ENCODE results near the gene TRAF7. TPM values are rescaled to one million over a fixed set of nuclear protein-coding genes. Genes with fewer than 3 reads are reported as not detected.

The TRAF7 gene
- total and polyA plus RNA-seq, 2 of the 13 experiments (the other 11 are each of a cell fraction or from before 2014, with no cell fraction given): 47.9 to 65.6 TPM

GRCh38 chr16:2160915-2161551 lies 5.5 kb downstream of the TRAF7 start (continued):
- no peak for TF ChIP-seq ZNF318 (CRISPR knock-in tag; IDR thresholded peaks at IDR 0.05)
- TF ChIP-seq HNRNPK (IDR thresholded peaks at IDR 0.05; ENCODE audit: low read depth, low read length, poor library complexity, severe bottlenecking): peak; percentile 80
- TF ChIP-seq ZNF570 (CRISPR knock-in tag; IDR thresholded peaks at IDR 0.05; ENCODE audit: borderline replicate concordance): no peak
- peak; percentile 41 for TF ChIP-seq HNRNPLL (IDR thresholded peaks at IDR 0.05; ENCODE audit: low read depth, low read length, poor library complexity, severe bottlenecking)
- TF ChIP-seq PHB2 (IDR thresholded peaks at IDR 0.05; ENCODE audit: partially characterized antibody): no peak
- no peak for TF ChIP-seq SMARCC2 (IDR thresholded peaks at IDR 0.05)
- peak; percentile 42 for TF ChIP-seq SAP130 (CRISPR knock-in tag; IDR thresholded peaks at IDR 0.05; ENCODE audit: low read depth)
- no peak for TF ChIP-seq CREM (IDR thresholded peaks at IDR 0.05)
- no peak for TF ChIP-seq CREM (CRISPR knock-in tag; IDR thresholded peaks at IDR 0.05)
- no peak for TF ChIP-seq JDP2 (CRISPR knock-in tag; IDR thresholded peaks at IDR 0.05; ENCODE audit: borderline replicate concordance)
- no peak for TF ChIP-seq KLF12 (CRISPR knock-in tag; IDR thresholded peaks at IDR 0.05; ENCODE audit: borderline replicate concordance)
- TF ChIP-seq, protein P1, sequence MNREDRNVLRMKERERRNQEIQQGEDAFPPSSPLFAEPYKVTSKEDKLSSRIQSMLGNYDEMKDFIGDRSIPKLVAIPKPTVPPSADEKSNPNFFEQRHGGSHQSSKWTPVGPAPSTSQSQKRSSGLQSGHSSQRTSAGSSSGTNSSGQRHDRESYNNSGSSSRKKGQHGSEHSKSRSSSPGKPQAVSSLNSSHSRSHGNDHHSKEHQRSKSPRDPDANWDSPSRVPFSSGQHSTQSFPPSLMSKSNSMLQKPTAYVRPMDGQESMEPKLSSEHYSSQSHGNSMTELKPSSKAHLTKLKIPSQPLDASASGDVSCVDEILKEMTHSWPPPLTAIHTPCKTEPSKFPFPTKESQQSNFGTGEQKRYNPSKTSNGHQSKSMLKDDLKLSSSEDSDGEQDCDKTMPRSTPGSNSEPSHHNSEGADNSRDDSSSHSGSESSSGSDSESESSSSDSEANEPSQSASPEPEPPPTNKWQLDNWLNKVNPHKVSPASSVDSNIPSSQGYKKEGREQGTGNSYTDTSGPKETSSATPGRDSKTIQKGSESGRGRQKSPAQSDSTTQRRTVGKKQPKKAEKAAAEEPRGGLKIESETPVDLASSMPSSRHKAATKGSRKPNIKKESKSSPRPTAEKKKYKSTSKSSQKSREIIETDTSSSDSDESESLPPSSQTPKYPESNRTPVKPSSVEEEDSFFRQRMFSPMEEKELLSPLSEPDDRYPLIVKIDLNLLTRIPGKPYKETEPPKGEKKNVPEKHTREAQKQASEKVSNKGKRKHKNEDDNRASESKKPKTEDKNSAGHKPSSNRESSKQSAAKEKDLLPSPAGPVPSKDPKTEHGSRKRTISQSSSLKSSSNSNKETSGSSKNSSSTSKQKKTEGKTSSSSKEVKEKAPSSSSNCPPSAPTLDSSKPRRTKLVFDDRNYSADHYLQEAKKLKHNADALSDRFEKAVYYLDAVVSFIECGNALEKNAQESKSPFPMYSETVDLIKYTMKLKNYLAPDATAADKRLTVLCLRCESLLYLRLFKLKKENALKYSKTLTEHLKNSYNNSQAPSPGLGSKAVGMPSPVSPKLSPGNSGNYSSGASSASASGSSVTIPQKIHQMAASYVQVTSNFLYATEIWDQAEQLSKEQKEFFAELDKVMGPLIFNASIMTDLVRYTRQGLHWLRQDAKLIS (CRISPR knock-in tag; IDR thresholded peaks at IDR 0.05): no peak
- no peak for TF ChIP-seq TARDBP (CRISPR knock-in tag; IDR thresholded peaks at IDR 0.05)
- TF ChIP-seq, protein P2, sequence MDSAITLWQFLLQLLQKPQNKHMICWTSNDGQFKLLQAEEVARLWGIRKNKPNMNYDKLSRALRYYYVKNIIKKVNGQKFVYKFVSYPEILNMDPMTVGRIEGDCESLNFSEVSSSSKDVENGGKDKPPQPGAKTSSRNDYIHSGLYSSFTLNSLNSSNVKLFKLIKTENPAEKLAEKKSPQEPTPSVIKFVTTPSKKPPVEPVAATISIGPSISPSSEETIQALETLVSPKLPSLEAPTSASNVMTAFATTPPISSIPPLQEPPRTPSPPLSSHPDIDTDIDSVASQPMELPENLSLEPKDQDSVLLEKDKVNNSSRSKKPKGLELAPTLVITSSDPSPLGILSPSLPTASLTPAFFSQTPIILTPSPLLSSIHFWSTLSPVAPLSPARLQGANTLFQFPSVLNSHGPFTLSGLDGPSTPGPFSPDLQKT (CRISPR knock-in tag; IDR thresholded peaks at IDR 0.05; ENCODE audit: borderline replicate concordance): no peak
- TF ChIP-seq PRMT3 (CRISPR knock-in tag; IDR thresholded peaks at IDR 0.05; ENCODE audit: borderline replicate concordance, low read depth): no peak
- no peak for TF ChIP-seq MAF1 (CRISPR knock-in tag; IDR thresholded peaks at IDR 0.05; ENCODE audit: borderline replicate concordance)
- no peak for TF ChIP-seq KDM2A (CRISPR knock-in tag; IDR thresholded peaks at IDR 0.05; ENCODE audit: borderline replicate concordance, low read depth)
